PFSK-1 (cell line): ENCODE measurements around the gene VTCN1.

Experiments used
- FOXP2 ChIP-seq: optimal IDR thresholded peaks from 2 replicates; pipeline ENCODE3; 2011; ENCODE audit warnings: borderline replicate concordance, control low read depth, inconsistent platforms; ENCODE audit not compliant: insufficient read depth; ENCODE audit errors: extremely low read length, extremely low read depth
- POLR2AphosphoS5 ChIP-seq: IDR thresholded peaks from 2 replicates; pipeline ENCODE4 v1.6.1; 2012; ENCODE audit warnings: low read depth, mild to moderate bottlenecking, control low read depth, low read length, moderate library complexity
- SIN3A ChIP-seq: IDR thresholded peaks from 2 replicates; pipeline ENCODE4 v1.6.1; 2012; ENCODE audit warnings: mild to moderate bottlenecking, low read length, moderate library complexity, borderline replicate concordance; ENCODE audit not compliant: insufficient read depth
- TAF1 ChIP-seq: IDR thresholded peaks from 2 replicates; pipeline ENCODE4 v1.6.1; 2012; ENCODE audit warnings: low read length, control low read depth, borderline replicate concordance; ENCODE audit not compliant: insufficient read depth
- TF ChIP-seq, protein P1 (sequence below), 2 experiments: IDR thresholded peaks; 2 replicates each; pipeline versions ENCODE4 v1.6.1 to v1.8.0; 2011 to 2012; ENCODE audit warnings: low read depth in 2 of 2, low read length in 2 of 2, control low read depth in 1 of 2, inconsistent platforms in 1 of 2, mild to moderate bottlenecking in 1 of 2, moderate library complexity in 1 of 2; ENCODE audit not compliant: insufficient read depth in 1 of 2

GRCh38 chr1:117232531-117232930 is 21.8 kb upstream of the VTCN1 start:
- TF ChIP-seq POLR2AphosphoS5 (no peak), TAF1 (no peak), SIN3A (no peak), FOXP2 (no peak)
- TF ChIP-seq, protein P1, sequence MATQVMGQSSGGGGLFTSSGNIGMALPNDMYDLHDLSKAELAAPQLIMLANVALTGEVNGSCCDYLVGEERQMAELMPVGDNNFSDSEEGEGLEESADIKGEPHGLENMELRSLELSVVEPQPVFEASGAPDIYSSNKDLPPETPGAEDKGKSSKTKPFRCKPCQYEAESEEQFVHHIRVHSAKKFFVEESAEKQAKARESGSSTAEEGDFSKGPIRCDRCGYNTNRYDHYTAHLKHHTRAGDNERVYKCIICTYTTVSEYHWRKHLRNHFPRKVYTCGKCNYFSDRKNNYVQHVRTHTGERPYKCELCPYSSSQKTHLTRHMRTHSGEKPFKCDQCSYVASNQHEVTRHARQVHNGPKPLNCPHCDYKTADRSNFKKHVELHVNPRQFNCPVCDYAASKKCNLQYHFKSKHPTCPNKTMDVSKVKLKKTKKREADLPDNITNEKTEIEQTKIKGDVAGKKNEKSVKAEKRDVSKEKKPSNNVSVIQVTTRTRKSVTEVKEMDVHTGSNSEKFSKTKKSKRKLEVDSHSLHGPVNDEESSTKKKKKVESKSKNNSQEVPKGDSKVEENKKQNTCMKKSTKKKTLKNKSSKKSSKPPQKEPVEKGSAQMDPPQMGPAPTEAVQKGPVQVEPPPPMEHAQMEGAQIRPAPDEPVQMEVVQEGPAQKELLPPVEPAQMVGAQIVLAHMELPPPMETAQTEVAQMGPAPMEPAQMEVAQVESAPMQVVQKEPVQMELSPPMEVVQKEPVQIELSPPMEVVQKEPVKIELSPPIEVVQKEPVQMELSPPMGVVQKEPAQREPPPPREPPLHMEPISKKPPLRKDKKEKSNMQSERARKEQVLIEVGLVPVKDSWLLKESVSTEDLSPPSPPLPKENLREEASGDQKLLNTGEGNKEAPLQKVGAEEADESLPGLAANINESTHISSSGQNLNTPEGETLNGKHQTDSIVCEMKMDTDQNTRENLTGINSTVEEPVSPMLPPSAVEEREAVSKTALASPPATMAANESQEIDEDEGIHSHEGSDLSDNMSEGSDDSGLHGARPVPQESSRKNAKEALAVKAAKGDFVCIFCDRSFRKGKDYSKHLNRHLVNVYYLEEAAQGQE (IDR thresholded peaks at IDR 0.05; ENCODE audit: insufficient read depth in 1 of 2, low read depth in 2 of 2, low read length in 2 of 2), result no peak
